Neural cell (in vitro differentiated cells): Measurements from ENCODE around the gene TBPL1. TPM values are rescaled to one million over a fixed set of nuclear protein-coding genes. Genes with fewer than 3 reads are reported as not detected.

Source experiments
- H2AFZ ChIP-seq: fragments of 200-600, 300-800 bp; sonication (generic), shearing (Covaris generic); 2 replicates; pipeline ENCODE4 v1.6.0; 2014; ENCODE audit warnings: low read depth, mild to moderate bottlenecking, antibody characterized with exemption, low read length, moderate library complexity
- H3F3A ChIP-seq: fragments of 200-600 bp; shearing (Covaris generic); 2 replicates; pipeline ENCODE4 v1.6.1; 2016; ENCODE audit warnings: mild to moderate bottlenecking, moderate library complexity, mixed read lengths, antibody characterized with exemption, low read length; ENCODE audit not compliant: insufficient read depth, poor library complexity, severe bottlenecking
- H3K27ac ChIP-seq: fragments of 200-600, 300-800 bp; sonication (generic), shearing (Covaris generic); 2 replicates; pipeline ENCODE4 v1.5.1; 2014; ENCODE audit warnings: mild to moderate bottlenecking, low read length, moderate library complexity
- H3K27me3 ChIP-seq: fragments of 300-800, 200-600 bp; sonication (generic), shearing (Covaris generic); 2 replicates; pipeline ENCODE4 v1.6.0; 2014; ENCODE audit warnings: mild to moderate bottlenecking, low read depth, low read length, moderate library complexity; ENCODE audit not compliant: insufficient read depth
- H3K36me3 ChIP-seq: fragments of 300-800, 200-600 bp; sonication (generic), shearing (Covaris generic); 2 replicates; pipeline ENCODE4 v1.5.1; 2014; ENCODE audit warnings: mild to moderate bottlenecking, antibody characterized with exemption, low read length, moderate library complexity; ENCODE audit not compliant: insufficient read depth
- H3K4me2 ChIP-seq: fragments of 300-800, 200-600 bp; sonication (generic), shearing (Covaris generic); 2 replicates; pipeline ENCODE4 v1.6.0; 2014; ENCODE audit warnings: mild to moderate bottlenecking, low read length
- H3K4me3 ChIP-seq: fragments of 300-800, 200-600 bp; sonication (generic), shearing (Covaris generic); 2 replicates; pipeline ENCODE4 v1.5.1; 2014; ENCODE audit warnings: mild to moderate bottlenecking, low read length, moderate library complexity
- H3K79me2 ChIP-seq: fragments of 200-600 bp; shearing (Covaris generic); replicated peaks from 2 replicates; pipeline ENCODE4 v1.6.0; 2014; ENCODE audit warnings: mild to moderate bottlenecking, low read length, moderate library complexity; ENCODE audit not compliant: insufficient read depth
- H3K9ac ChIP-seq: fragments of 300-800, 200-600 bp; sonication (generic), shearing (Covaris generic); 2 replicates; pipeline ENCODE4 v1.6.1; 2016; ENCODE audit warnings: mild to moderate bottlenecking, low read length, mixed read lengths
- H3K9me2 ChIP-seq: fragments of 200-600 bp; shearing (Covaris generic); 2 replicates; pipeline ENCODE4 v1.6.1; 2016; ENCODE audit warnings: mild to moderate bottlenecking, low read length, mixed read lengths; ENCODE audit not compliant: insufficient read depth
- H3K9me3 ChIP-seq: fragments of 200-600, 300-800 bp; sonication (generic), shearing (Covaris generic); 2 replicates; pipeline ENCODE4 v1.6.1; 2016; ENCODE audit warnings: mild to moderate bottlenecking, mixed run types, low read length, moderate library complexity, mixed read lengths
- H4K20me1 ChIP-seq: fragments of 200-600 bp; shearing (Covaris generic); 2 replicates; pipeline ENCODE4 v1.6.1; 2016; ENCODE audit warnings: mild to moderate bottlenecking, mixed run types; ENCODE audit not compliant: insufficient read depth
- CTCF ChIP-seq: fragments of 450-650 bp; IDR thresholded peaks from 2 replicates; pipeline ENCODE4 v1.5.1; 2014; ENCODE audit warnings: antibody characterized with exemption, mild to moderate bottlenecking, moderate library complexity; ENCODE audit not compliant: poor library complexity, severe bottlenecking
- EP300 ChIP-seq: fragments of 450-650 bp; conservative IDR thresholded peaks from 2 replicates; pipeline ENCODE4 v1.6.1; 2014; ENCODE audit warnings: antibody characterized with exemption, mild to moderate bottlenecking, moderate library complexity; ENCODE audit not compliant: poor library complexity, severe bottlenecking
- EZH2 ChIP-seq: fragments of 200-600, 300-800 bp; shearing (Covaris generic), sonication (generic); IDR thresholded peaks from 2 replicates; pipeline ENCODE4 v1.6.1; 2014; ENCODE audit warnings: antibody characterized with exemption, low read length, borderline replicate concordance, mild to moderate bottlenecking; ENCODE audit not compliant: insufficient read depth, poor library complexity, severe bottlenecking
- MXI1 ChIP-seq: fragments of 450-650 bp; conservative IDR thresholded peaks from 2 replicates; pipeline ENCODE4 v1.6.1; 2014; ENCODE audit warnings: antibody characterized with exemption, mild to moderate bottlenecking; ENCODE audit not compliant: poor library complexity, severe bottlenecking
- POLR2AphosphoS5 ChIP-seq: IDR thresholded peaks from 2 replicates; pipeline ENCODE4 v1.6.1; 2012
- RAD21 ChIP-seq: fragments of 450-650 bp; conservative IDR thresholded peaks from 2 replicates; pipeline ENCODE4 v1.6.1; 2014; ENCODE audit warnings: antibody characterized with exemption, mild to moderate bottlenecking, moderate library complexity
- REST ChIP-seq: IDR thresholded peaks from 2 replicates; pipeline ENCODE4 v1.6.1; 2012; ENCODE audit warnings: borderline replicate concordance
- SMC3 ChIP-seq: fragments of 450-650 bp; conservative IDR thresholded peaks from 2 replicates; pipeline ENCODE4 v1.6.1; 2014; ENCODE audit warnings: antibody characterized with exemption, mild to moderate bottlenecking, moderate library complexity; ENCODE audit not compliant: poor library complexity
- TAF1 ChIP-seq: IDR thresholded peaks from 2 replicates; pipeline ENCODE4 v1.6.1; 2012; ENCODE audit warnings: low read depth
- polyA plus RNA-seq: library from polyadenylated mRNA; depleted of rRNA; stranded (reverse); fragments of >200 nt; gene quantifications from 2 replicates; pipeline ENCODE4 v1.2.3, GENCODE V29; 2014

Gene TBPL1
- polyA plus RNA-seq, 1 donor from 2014 or later = 110 TPM

GRCh38 chr6:133906050-133906449, 47.0 kb upstream of the TBPL1 start:
- H3K27me3 ChIP-seq = no peaks in the 10 kb centered on the region
- no peak overlapping the region for H3K4me3 ChIP-seq
- no peaks in the 10 kb centered on the region for H4K20me1 ChIP-seq
- H3K9me3 ChIP-seq = no peaks in the 10 kb centered on the region
- H3K9me2 ChIP-seq = no peaks in the 10 kb centered on the region
- H3F3A ChIP-seq = no peaks in the 10 kb centered on the region
- no peak overlapping the region for H3K9ac ChIP-seq
- H2AFZ ChIP-seq = no peak overlapping the region
- no peak overlapping the region for H3K4me2 ChIP-seq
- H3K79me2 ChIP-seq = no peaks in the 10 kb centered on the region
- TF ChIP-seq REST = no peak
- TF ChIP-seq SMC3 = no peak
- no peak for TF ChIP-seq RAD21
- no peak for TF ChIP-seq MXI1
- TF ChIP-seq CTCF = no peak
- H3K36me3 ChIP-seq = no peaks in the 10 kb centered on the region
- H3K27ac ChIP-seq = no peak overlapping the region

GRCh38 chr6:133916650-133917151, 36.3 kb upstream of the TBPL1 start:
- Histone ChIP-seq H4K20me1 (no peaks in the 10 kb centered on the region), H3F3A (no peaks in the 10 kb centered on the region), H3K9ac (no peak overlapping the region), H3K4me3 (no peak overlapping the region), H3K4me2 (no peak overlapping the region), H3K9me3 (no peaks in the 10 kb centered on the region), H3K36me3 (no peaks in the 10 kb centered on the region), H3K79me2 (no peaks in the 10 kb centered on the region), H2AFZ (no peak overlapping the region), H3K27me3 (no peaks in the 10 kb centered on the region), H3K9me2 (no peaks in the 10 kb centered on the region), H3K27ac (no peak overlapping the region)
- TF ChIP-seq SMC3 (peak; percentile 76), REST (no peak), EP300 (no peak), EZH2 (no peak), MXI1 (no peak), TAF1 (no peak), RAD21 (peak; percentile 82), POLR2AphosphoS5 (no peak), CTCF (peak; percentile 83)
